Keratinocyte (primary cell): ENCODE measurements around the gene BCAS3. TPM values are rescaled to one million over a fixed set of nuclear protein-coding genes. Genes with fewer than 3 reads are reported as not detected.

Source experiments
- DNase-seq: peaks from one replicate; pipeline ENCODE4 v3.0.0-alpha.2; 2011; ENCODE audit warnings: low read depth, missing footprints, low spot score
- FAIRE-seq: peaks from 2 replicates; lab custom pipeline; 2011; peaks lifted over from hg19 to GRCh38; lab: Jason Lieb, UNC
- H2AFZ ChIP-seq: 2 replicates; pipeline ENCODE4 v1.6.0; 2012; ENCODE audit warnings: low read length, control low read depth, inconsistent platforms; ENCODE audit not compliant: control insufficient read depth
- H3K27ac ChIP-seq: 2 replicates; pipeline ENCODE4 v1.5.1; 2011; ENCODE audit warnings: low read length; ENCODE audit not compliant: control insufficient read depth, insufficient read depth
- H3K27me3 ChIP-seq: 3 replicates; pipeline ENCODE4 v1.6.0; 2011; ENCODE audit warnings: low read length; ENCODE audit not compliant: control insufficient read depth, insufficient read depth; ENCODE audit errors: extremely low read depth
- H3K36me3 ChIP-seq, 2 experiments: 2 replicates in 1 of 2; 3 replicates in 1 of 2; pipeline ENCODE4 v1.5.1; 2011; ENCODE audit warnings: low read length in 2 of 2, mild to moderate bottlenecking in 1 of 2; ENCODE audit not compliant: control insufficient read depth in 2 of 2, insufficient read depth in 2 of 2; ENCODE audit errors: extremely low read depth in 1 of 2
- H3K4me1 ChIP-seq: 3 replicates; pipeline ENCODE4 v1.5.1; 2011; ENCODE audit warnings: low read length; ENCODE audit not compliant: control insufficient read depth, insufficient read depth; ENCODE audit errors: extremely low read depth
- H3K4me2 ChIP-seq: 3 replicates; pipeline ENCODE4 v1.6.0; 2011; ENCODE audit warnings: low read depth, low read length; ENCODE audit not compliant: control insufficient read depth, insufficient read depth; ENCODE audit errors: extremely low read depth
- H3K4me3 ChIP-seq, 3 experiments: fragments of 200-600 bp in 1 of 3; sonication (generic) in 1 of 3; 2 replicates in 2 of 3; 3 replicates in 1 of 3; pipeline ENCODE4 v1.5.1; 2011 to 2016; ENCODE audit warnings: low read length in 3 of 3, mild to moderate bottlenecking in 3 of 3, control low read depth in 2 of 3, inconsistent platforms in 1 of 3, low read depth in 1 of 3, mixed read lengths in 1 of 3, mixed run types in 1 of 3, moderate library complexity in 1 of 3; ENCODE audit not compliant: control insufficient read depth in 2 of 3, insufficient read depth in 2 of 3; ENCODE audit errors: extremely low read depth in 1 of 3
- H3K79me2 ChIP-seq: 2 replicates; pipeline ENCODE4 v1.6.0; 2012; ENCODE audit warnings: low read length; ENCODE audit not compliant: control insufficient read depth, insufficient read depth
- H3K9ac ChIP-seq: 3 replicates; pipeline ENCODE4 v1.6.0; 2011; ENCODE audit warnings: low read length; ENCODE audit not compliant: control insufficient read depth, insufficient read depth; ENCODE audit errors: extremely low read depth
- H3K9me1 ChIP-seq: 3 replicates; pipeline ENCODE4 v1.6.0; 2011; ENCODE audit warnings: low read length; ENCODE audit not compliant: control insufficient read depth, insufficient read depth; ENCODE audit errors: extremely low read depth
- H3K9me3 ChIP-seq: 2 replicates; pipeline ENCODE4 v1.5.1; 2012; ENCODE audit warnings: low read depth, low read length; ENCODE audit not compliant: control insufficient read depth
- H4K20me1 ChIP-seq: 3 replicates; pipeline ENCODE4 v1.6.0; 2011; ENCODE audit warnings: low read length; ENCODE audit not compliant: control insufficient read depth, insufficient read depth; ENCODE audit errors: extremely low read depth
- CTCF ChIP-seq, 3 experiments: IDR thresholded peaks in 1 of 3; conservative IDR thresholded peaks in 1 of 3; optimal IDR thresholded peaks in 1 of 3; 2 replicates in 2 of 3; 3 replicates in 1 of 3; pipeline versions ENCODE3 to v1.5.1; 2011; ENCODE audit warnings: low read length in 3 of 3, mild to moderate bottlenecking in 3 of 3, moderate library complexity in 2 of 3, control low read depth in 1 of 3, inconsistent platforms in 1 of 3; ENCODE audit not compliant: insufficient read depth in 2 of 3; ENCODE audit errors: extremely low read depth in 1 of 3
- EZH2 ChIP-seq: IDR thresholded peaks from one replicate; pipeline ENCODE4 v1.6.1; 2012; ENCODE audit warnings: inconsistent platforms, mild to moderate bottlenecking, low read length, moderate library complexity
- dilution Hi-C: fragments of 300-500 bp; cut with MboI; formaldehyde crosslinking; loops from one replicate; pipeline ENCODE4 v1.7.0; 2020; ENCODE audit warnings: low sequenced_read_pairs; ENCODE audit not compliant: extremely low pct_ligation_motif_present
- polyA plus RNA-seq, 5 experiments: library from polyadenylated mRNA; depleted of rRNA in 3 of 5; stranded (reverse) in 3 of 5; stranded (forward) in 1 of 5; unstranded in 1 of 5; fragments of >200 nt; gene quantifications; 1 replicate in 1 of 5; 2 replicates in 3 of 5; 3 replicates in 1 of 5; pipeline versions ENCODE4 v1.2.1 to v1.2.3, GENCODE V29; 2011 to 2012; ENCODE audit warnings: missing spikeins in 2 of 5, low read depth in 1 of 5, low replicate concordance in 1 of 5

Gene BCAS3
- polyA plus RNA-seq, 1 donor (not counting 4 experiments of a cell fraction or from before 2014, with no cell fraction given): 11.8 TPM

GRCh38 chr17:60905709-60906108 is 228.1 kb downstream of the BCAS3 start:
- no peak overlapping the region for H3K27ac ChIP-seq
- H3K9ac ChIP-seq: no peak overlapping the region
- H4K20me1 ChIP-seq: no peaks in the 10 kb centered on the region
- H3K79me2 ChIP-seq: no peaks in the 10 kb centered on the region
- no peak overlapping the region for H2AFZ ChIP-seq
- FAIRE-seq (no peak), DNase-seq (no peak)
- no peak overlapping the region for H3K4me2 ChIP-seq
- H3K36me3 ChIP-seq: no peaks in the 10 kb centered on the region
- no peaks in the 10 kb centered on the region for H3K27me3 ChIP-seq
- dilution Hi-C loops: no loop called here
- TF ChIP-seq EZH2: no peak
- TF ChIP-seq CTCF (optimal IDR thresholded peaks at IDR 0.05 in 1 of 3, IDR thresholded peaks at IDR 0.05 in 1 of 3, conservative IDR thresholded peaks at IDR 0.05 in 1 of 3; ENCODE audit: extremely low read depth in 1 of 3, insufficient read depth in 2 of 3, low read length in 3 of 3): no peak
- no peaks in the 10 kb centered on the region for H3K9me3 ChIP-seq
- H3K4me1 ChIP-seq: peaks cover 11% of the 10 kb centered on the region
- peaks cover 2% of the 10 kb centered on the region for H3K9me1 ChIP-seq
- H3K4me3 ChIP-seq: no peak overlapping the region

GRCh38 chr17:60908324-60908723 is 230.7 kb downstream of the BCAS3 start:
- Histone ChIP-seq H3K9me3 (no peaks in the 10 kb centered on the region), H3K4me3 (no peak overlapping the region), H3K36me3 (no peaks in the 10 kb centered on the region), H3K27me3 (no peaks in the 10 kb centered on the region), H3K4me1 (peaks cover 5% of the 10 kb centered on the region), H3K79me2 (no peaks in the 10 kb centered on the region), H3K9ac (no peak overlapping the region), H3K9me1 (peaks cover 2% of the 10 kb centered on the region), H3K27ac (no peak overlapping the region), H2AFZ (no peak overlapping the region), H3K4me2 (no peak overlapping the region), H4K20me1 (no peaks in the 10 kb centered on the region)
- DNase-seq (no peak), FAIRE-seq (no peak)
- dilution Hi-C loops: no loop called here
- no peak for TF ChIP-seq CTCF (optimal IDR thresholded peaks at IDR 0.05 in 1 of 3, IDR thresholded peaks at IDR 0.05 in 1 of 3, conservative IDR thresholded peaks at IDR 0.05 in 1 of 3; ENCODE audit: extremely low read depth in 1 of 3, insufficient read depth in 2 of 3, low read length in 3 of 3)
- no peak for TF ChIP-seq EZH2
